Activated CD4-positive, alpha-beta T cell treated with anti-CD3 and anti-CD28 coated beads for 1 hour (primary cell): ENCODE data around the gene GAS2.
A peak's percentile ranks its signal among the peaks of the same experiment; 100 is the strongest.
"Not testable (repeated sequence)": the region's sequence is repeated elsewhere in the genome, so short reads cannot be mapped to it uniquely, and the experiment has no call there.

Experiments used
- DNase-seq: peaks from one replicate; pipeline ENCODE4 v3.0.0-alpha.2; 2020

Gene GAS2

GRCh38 chr11:22666325-22666687 lies at the start of gene GAS2:
GAS2 (plus strand) TSS chr11:22666611; CDS start chr11:22674870, 8,259 bp downstream.
- DNase-seq: no peak

GRCh38 chr11:22617868-22618267 lies 48.5 kb upstream of the GAS2 start:
- no peak for DNase-seq

GRCh38 chr11:22624742-22625447 lies 41.5 kb upstream of the GAS2 start:
- peak; percentile 40 for DNase-seq

- DNase-seq: peak; percentile 87
Measured at GRCh38 chr11:22625448-22626287, 40.7 kb upstream of the GAS2 start, which contains the start of gene FANCF. FANCF (minus strand) TSS chr11:22625823; CDS start chr11:22625810, 13 bp downstream.

GRCh38 chr11:22626573-22627239 lies 39.7 kb upstream of the GAS2 start:
- no peak for DNase-seq

- DNase-seq: no peak
Measured at GRCh38 chr11:22627421-22627820, 39.0 kb upstream of the GAS2 start.

GRCh38 chr11:22633354-22633902 lies 33.0 kb upstream of the GAS2 start:
- no peak for DNase-seq

- DNase-seq: no peak
Measured at GRCh38 chr11:22634897-22635629, 31.3 kb upstream of the GAS2 start.

GRCh38 chr11:22635689-22636088 lies 30.7 kb upstream of the GAS2 start:
- no peak for DNase-seq

GRCh38 chr11:22640862-22641261 lies 25.5 kb upstream of the GAS2 start:
- no peak for DNase-seq

GRCh38 chr11:22641559-22641958 lies 24.9 kb upstream of the GAS2 start:
- DNase-seq: no peak

GRCh38 chr11:22652346-22652745 lies 14.1 kb upstream of the GAS2 start:
- not testable (repeated sequence) for DNase-seq

- no peak for DNase-seq
Measured at GRCh38 chr11:22656130-22656529, 10.3 kb upstream of the GAS2 start.

- no peak for DNase-seq
Measured at GRCh38 chr11:22657101-22657694, 9.2 kb upstream of the GAS2 start.

GRCh38 chr11:22659783-22660182 lies 6.6 kb upstream of the GAS2 start:
- DNase-seq: no peak

GRCh38 chr11:22666688-22667439 lies 453 bp downstream of the GAS2 start:
- DNase-seq: no peak

GRCh38 chr11:22668005-22668796 lies 1.8 kb downstream of the GAS2 start:
- DNase-seq: no peak

- DNase-seq: no peak
Measured at GRCh38 chr11:22669368-22669767, 3.0 kb downstream of the GAS2 start.

- no peak for DNase-seq
Measured at GRCh38 chr11:22670830-22671229, 4.4 kb downstream of the GAS2 start.

GRCh38 chr11:22671751-22672150 lies 5.3 kb downstream of the GAS2 start:
- no peak for DNase-seq
